Prostate gland (tissue), 2 donors: ENCODE measurements around the gene HS1BP3. TPM values are rescaled to one million over a fixed set of nuclear protein-coding genes. Genes with fewer than 3 reads are reported as not detected.

Experiments
- DNase-seq: peaks from one replicate; pipeline ENCODE4 v3.0.0-alpha.2; 2019; ENCODE audit warnings: low spot score
- H3K27ac ChIP-seq, 2 donors: fragments of 200-600 bp; sonication (generic); 2 replicates each; pipeline ENCODE4 v1.5.1; 2017 to 2019
- H3K27me3 ChIP-seq: fragments of 200-600 bp; sonication (generic); replicated peaks from 2 replicates; pipeline ENCODE4 v1.5.1; 2019; ENCODE audit not compliant: insufficient read depth
- H3K36me3 ChIP-seq, 2 donors: fragments of 200-600 bp; sonication (generic); 1 replicate in 1 of 2; 2 replicates in 1 of 2; pipeline versions ENCODE4 v1.5.1 to v1.8.1; 2017 to 2019
- H3K4me1 ChIP-seq: fragments of 200-600 bp; sonication (generic); replicated peaks from 2 replicates; pipeline ENCODE4 v1.5.1; 2019
- H3K4me3 ChIP-seq, 2 donors: fragments of 200-600 bp; sonication (generic); 2 replicates each; pipeline ENCODE4 v1.5.1; 2017 to 2019
- H3K9me3 ChIP-seq: fragments of 200-600 bp; sonication (generic); 2 replicates; pipeline ENCODE4 v1.5.1; 2017
- CTCF ChIP-seq, 4 experiments: fragments of 200-600 bp in 2 of 4; fragments of 450-650 bp in 2 of 4; sonication (generic) in 2 of 4; IDR thresholded peaks; 1 replicate in 3 of 4; 2 replicates in 1 of 4; pipeline ENCODE4 v1.5.1; 2016 to 2019; ENCODE audit warnings: antibody characterized with exemption in 4 of 4, mild to moderate bottlenecking in 2 of 4, moderate library complexity in 2 of 4
- POLR2A ChIP-seq: fragments of 450-650 bp; IDR thresholded peaks from one replicate; pipeline ENCODE4 v1.6.1; 2016; ENCODE audit warnings: antibody characterized with exemption, mild to moderate bottlenecking
- POLR2AphosphoS5 ChIP-seq: sonication (generic); formaldehyde crosslinking; IDR thresholded peaks from one replicate; pipeline ENCODE4 v1.6.1; 2017; ENCODE audit warnings: antibody characterized with exemption
- WGBS: methylation state at CpG from one replicate; pipeline ENCODE4 v1.1.5; 2018; 5-methylcytosine and 5-hydroxymethylcytosine counted together
- intact Hi-C: fragments of 100-400 bp; cut with DNase I; formaldehyde crosslinking; loops from one replicate; pipeline ENCODE4 v1.14.2; 2022
- total RNA-seq, 2 donors: library from RNA; depleted of rRNA; stranded (reverse); fragments of >200 nt; gene quantifications; one replicate each; pipeline ENCODE4 v1.1.0, GENCODE V29; 2016

The HS1BP3 gene
- total RNA-seq, 2 donors from 2014 or later: 29.9 to 39.4 TPM

GRCh38 chr2:20663196-20664070 is 12.5 kb upstream of the HS1BP3 start:
- peaks cover 2% of the 10 kb centered on the region for H3K27me3 ChIP-seq
- no peak overlapping the region for H3K4me3 ChIP-seq
- intact Hi-C loops: loop anchor here (2.0 to 5.0 kb wide), 3 partner anchors 254 to 454 kb away; no protein-coding TSS in a partner anchor
- 61% methylated on average over 7 of the region's 7 CpGs for WGBS
- H3K27ac ChIP-seq: no peak overlapping the region
- no peak for TF ChIP-seq CTCF (IDR thresholded peaks at IDR 0.05)
- no peak for TF ChIP-seq POLR2A
- TF ChIP-seq POLR2AphosphoS5: no peak
- no peaks in the 10 kb centered on the region for H3K36me3 ChIP-seq
- peaks cover 9% of the 10 kb centered on the region for H3K4me1 ChIP-seq
- no peaks in the 10 kb centered on the region for H3K9me3 ChIP-seq
- no peak for DNase-seq

GRCh38 chr2:20662308-20662937 is 11.5 kb upstream of the HS1BP3 start:
- peaks cover 2% of the 10 kb centered on the region for H3K27me3 ChIP-seq
- WGBS: 89% methylated on average over 5 of the region's 5 CpGs
- no peak overlapping the region for H3K4me3 ChIP-seq
- TF ChIP-seq POLR2A (no peak), CTCF (IDR thresholded peaks at IDR 0.05) (no peak), POLR2AphosphoS5 (no peak)
- H3K4me1 ChIP-seq: peaks cover 7% of the 10 kb centered on the region
- no peak for DNase-seq
- H3K36me3 ChIP-seq: no peaks in the 10 kb centered on the region
- H3K27ac ChIP-seq: no peak overlapping the region
- intact Hi-C loops: loop anchor here (2.0 to 5.0 kb wide), 3 partner anchors 255 to 455 kb away; no protein-coding TSS in a partner anchor
- H3K9me3 ChIP-seq: no peaks in the 10 kb centered on the region

GRCh38 chr2:20661421-20662307 is 10.8 kb upstream of the HS1BP3 start:
- TF ChIP-seq CTCF (IDR thresholded peaks at IDR 0.05): peak; percentile 94 to 98 (median 96)
- TF ChIP-seq POLR2A: no peak
- no peak for TF ChIP-seq POLR2AphosphoS5
- no peaks in the 10 kb centered on the region for H3K9me3 ChIP-seq
- intact Hi-C loops: loop anchor here (2.0 to 5.0 kb wide), 4 partner anchors 256 to 456 kb away; no protein-coding TSS in a partner anchor
- H3K4me3 ChIP-seq: no peak overlapping the region
- DNase-seq: peak; percentile 47
- H3K36me3 ChIP-seq: no peaks in the 10 kb centered on the region
- no peak overlapping the region for H3K27ac ChIP-seq
- peaks cover 7% of the 10 kb centered on the region for H3K4me1 ChIP-seq
- 32% methylated on average over 11 of the region's 11 CpGs for WGBS
- H3K27me3 ChIP-seq: peaks cover 2% of the 10 kb centered on the region

- no peaks in the 10 kb centered on the region for H3K27me3 ChIP-seq
- intact Hi-C loops: loop anchor here (2.0 to 5.0 kb wide), 3 partner anchors 257 to 457 kb away; no protein-coding TSS in a partner anchor
- H3K4me3 ChIP-seq: no peak overlapping the region
- H3K36me3 ChIP-seq: no peaks in the 10 kb centered on the region
- no peak overlapping the region for H3K27ac ChIP-seq
- no peaks in the 10 kb centered on the region for H3K9me3 ChIP-seq
- DNase-seq: no peak
- TF ChIP-seq POLR2AphosphoS5 (no peak), CTCF (IDR thresholded peaks at IDR 0.05) (no peak), POLR2A (no peak)
- 66% methylated on average over 8 of the region's 8 CpGs for WGBS
- H3K4me1 ChIP-seq: peaks cover 4% of the 10 kb centered on the region
Measured at GRCh38 chr2:20660506-20661420, 9.9 kb upstream of the HS1BP3 start.
